Upper lobe of right lung (tissue), 1 donor: ENCODE data around the gene ANKS1B. TPM values are rescaled to one million over a fixed set of nuclear protein-coding genes. Genes with fewer than 3 reads are reported as not detected.
A peak's percentile ranks its signal among the peaks of the same experiment; 100 is the strongest.

Source experiments
- ATAC-seq: fragments of 200-7000 bp; cut with Tn5 transposase; one replicate; pipeline ENCODE4 v1.9.1; 2020; ENCODE audit warnings: mild to moderate bottlenecking, moderate library complexity
- DNase-seq: peaks from one replicate; pipeline ENCODE4 v3.0.0-alpha.2; 2020
- H3K27ac ChIP-seq: fragments of 200-600 bp; one replicate; pipeline ENCODE4 v1.8.0; 2022
- H3K27me3 ChIP-seq: fragments of 200-600 bp; one replicate; pipeline ENCODE4 v1.8.0; 2022; ENCODE audit warnings: mild to moderate bottlenecking
- H3K36me3 ChIP-seq: fragments of 200-600 bp; one replicate; pipeline ENCODE4 v1.8.0; 2022
- H3K4me1 ChIP-seq: fragments of 200-600 bp; one replicate; pipeline ENCODE4 v1.8.0; 2022
- H3K4me3 ChIP-seq: fragments of 200-600 bp; one replicate; pipeline ENCODE4 v1.8.0; 2022; ENCODE audit warnings: mild to moderate bottlenecking
- H3K9me3 ChIP-seq: fragments of 200-600 bp; one replicate; pipeline ENCODE4 v1.8.0; 2022
- CTCF ChIP-seq: fragments of 200-600 bp; IDR thresholded peaks from one replicate; pipeline ENCODE4 v1.8.0; 2022; ENCODE audit warnings: antibody characterized with exemption
- intact Hi-C: fragments of 100-400 bp; cut with DNase I; formaldehyde crosslinking; loops from one replicate; pipeline ENCODE4 v1.11.0; 2022
- total RNA-seq: library from RNA; stranded (reverse); fragmentation: NEBNext Ultra II Directional; extraction: Animal tissue kit (Norgen Biotek cat#: 25700); gene quantifications from one replicate; pipeline ENCODE4 v1.2.1, GENCODE V29; 2021
- donor health status: DM: no; HTN: yes; CAD: no; lungs with severe emphysema.

The ANKS1B gene
- total RNA-seq, 1 donor from 2014 or later = 5.3 TPM

GRCh38 chr12:98719515-98720504 lies 1264.9 kb downstream of the ANKS1B start:
- intact Hi-C loops = no loop called here
- Histone ChIP-seq H3K4me3 (no peak overlapping the region), H3K27me3 (no peaks in the 10 kb centered on the region), H3K27ac (no peak overlapping the region), H3K9me3 (no peaks in the 10 kb centered on the region), H3K36me3 (peaks cover 54% of the 10 kb centered on the region), H3K4me1 (no peaks in the 10 kb centered on the region)
- ATAC-seq (no peak), DNase-seq (no peak)
- no peak for TF ChIP-seq CTCF

- Histone ChIP-seq H3K27me3 (no peaks in the 10 kb centered on the region), H3K36me3 (peaks cover 66% of the 10 kb centered on the region), H3K4me3 (no peak overlapping the region), H3K27ac (no peak overlapping the region), H3K4me1 (no peaks in the 10 kb centered on the region), H3K9me3 (no peaks in the 10 kb centered on the region)
- ATAC-seq (no peak), DNase-seq (no peak)
- no peak for TF ChIP-seq CTCF
- intact Hi-C loops = no loop called here
Measured at GRCh38 chr12:98714426-98714825, 1270.3 kb downstream of the ANKS1B start.

DNA sequence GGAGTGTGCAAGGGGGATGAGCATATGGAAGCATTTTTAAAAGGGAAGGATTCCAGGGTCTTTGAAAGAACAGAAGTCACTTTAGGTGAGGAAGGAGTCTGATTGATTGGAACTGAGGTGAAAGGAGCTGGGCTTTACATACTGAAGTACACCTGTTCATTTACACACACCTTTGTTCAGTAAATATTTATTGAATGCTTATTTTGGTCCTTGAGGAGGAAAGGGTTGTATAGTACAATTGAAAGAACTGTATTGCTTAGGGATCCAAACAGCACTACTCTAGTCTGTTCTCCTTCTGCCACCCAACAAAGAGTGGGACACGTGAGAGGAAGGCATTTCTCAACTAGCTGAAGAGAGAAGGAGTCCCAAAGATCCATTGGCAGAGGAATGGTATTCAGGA lies 1275.7 kb downstream of the ANKS1B start:
- no peak for TF ChIP-seq CTCF
- no peaks in the 10 kb centered on the region for H3K9me3 ChIP-seq
- peaks cover 68% of the 10 kb centered on the region for H3K36me3 ChIP-seq
- no peaks in the 10 kb centered on the region for H3K27me3 ChIP-seq
- no peaks in the 10 kb centered on the region for H3K4me1 ChIP-seq
- intact Hi-C loops = no loop called here
- no peak overlapping the region for H3K4me3 ChIP-seq
- ATAC-seq = no peak
- no peak overlapping the region for H3K27ac ChIP-seq
- DNase-seq = no peak

DNA sequence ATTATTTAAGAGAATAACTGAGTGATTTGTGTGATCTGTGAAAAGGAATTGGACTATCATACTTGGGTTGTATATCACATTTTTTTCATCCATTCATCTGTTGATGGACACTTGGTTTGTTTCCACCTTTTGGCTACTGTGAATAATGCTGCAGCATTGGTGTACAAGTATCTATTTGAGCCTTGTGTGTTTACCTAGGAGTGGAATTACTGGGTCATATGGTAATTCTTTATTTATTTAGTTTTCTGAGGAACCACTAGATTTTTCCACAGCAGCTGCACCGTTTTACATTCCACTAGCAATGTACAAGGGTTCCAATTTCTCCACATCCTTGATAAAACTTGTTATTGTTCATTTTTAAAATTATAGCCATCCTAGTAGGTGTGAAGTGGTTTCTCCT lies 1283.6 kb downstream of the ANKS1B start:
- no peaks in the 10 kb centered on the region for H3K9me3 ChIP-seq
- H3K4me1 ChIP-seq = peaks cover 7% of the 10 kb centered on the region
- no peak for ATAC-seq
- no peak for TF ChIP-seq CTCF
- no peak overlapping the region for H3K4me3 ChIP-seq
- DNase-seq = no peak
- H3K27me3 ChIP-seq = no peaks in the 10 kb centered on the region
- peaks cover 36% of the 10 kb centered on the region for H3K36me3 ChIP-seq
- intact Hi-C loops = no loop called here
- H3K27ac ChIP-seq = no peak overlapping the region

DNA sequence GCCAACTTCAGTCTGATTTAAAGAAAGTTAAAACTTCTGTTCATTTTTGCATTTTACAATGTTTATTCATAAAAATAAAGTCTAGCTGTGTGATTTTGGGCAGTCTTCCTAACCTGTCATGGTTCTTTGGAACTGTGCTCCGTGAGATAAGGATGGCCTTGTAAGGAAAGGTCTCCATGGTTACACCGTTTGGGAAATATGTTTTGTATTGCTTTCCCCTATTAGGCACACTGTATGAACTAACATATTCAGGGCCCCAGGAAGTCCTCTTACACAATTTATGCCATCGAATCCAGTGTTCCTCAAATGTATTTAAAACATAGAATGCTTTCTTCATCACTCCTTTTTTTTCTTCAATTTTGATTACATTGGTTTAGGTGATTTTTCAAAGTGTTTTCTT lies 1285.2 kb downstream of the ANKS1B start:
- Histone ChIP-seq H3K9me3 (no peaks in the 10 kb centered on the region), H3K4me3 (no peak overlapping the region), H3K36me3 (peaks cover 43% of the 10 kb centered on the region), H3K4me1 (peaks cover 7% of the 10 kb centered on the region), H3K27me3 (no peaks in the 10 kb centered on the region), H3K27ac (no peak overlapping the region)
- no peak for TF ChIP-seq CTCF
- DNase-seq (no peak), ATAC-seq (peak; percentile 54)
- intact Hi-C loops = no loop called here
